GF-D8 (cell line): ENCODE results near the gene ZHX3.
"Not testable (repeated sequence)": the region's sequence is repeated elsewhere in the genome, so short reads cannot be mapped to it uniquely, and the experiment has no call there.

Experiments used
- DNase-seq: peaks from one replicate; lab custom pipeline; 2025; lab: John Stamatoyannopoulos, UW

The ZHX3 gene

DNA sequence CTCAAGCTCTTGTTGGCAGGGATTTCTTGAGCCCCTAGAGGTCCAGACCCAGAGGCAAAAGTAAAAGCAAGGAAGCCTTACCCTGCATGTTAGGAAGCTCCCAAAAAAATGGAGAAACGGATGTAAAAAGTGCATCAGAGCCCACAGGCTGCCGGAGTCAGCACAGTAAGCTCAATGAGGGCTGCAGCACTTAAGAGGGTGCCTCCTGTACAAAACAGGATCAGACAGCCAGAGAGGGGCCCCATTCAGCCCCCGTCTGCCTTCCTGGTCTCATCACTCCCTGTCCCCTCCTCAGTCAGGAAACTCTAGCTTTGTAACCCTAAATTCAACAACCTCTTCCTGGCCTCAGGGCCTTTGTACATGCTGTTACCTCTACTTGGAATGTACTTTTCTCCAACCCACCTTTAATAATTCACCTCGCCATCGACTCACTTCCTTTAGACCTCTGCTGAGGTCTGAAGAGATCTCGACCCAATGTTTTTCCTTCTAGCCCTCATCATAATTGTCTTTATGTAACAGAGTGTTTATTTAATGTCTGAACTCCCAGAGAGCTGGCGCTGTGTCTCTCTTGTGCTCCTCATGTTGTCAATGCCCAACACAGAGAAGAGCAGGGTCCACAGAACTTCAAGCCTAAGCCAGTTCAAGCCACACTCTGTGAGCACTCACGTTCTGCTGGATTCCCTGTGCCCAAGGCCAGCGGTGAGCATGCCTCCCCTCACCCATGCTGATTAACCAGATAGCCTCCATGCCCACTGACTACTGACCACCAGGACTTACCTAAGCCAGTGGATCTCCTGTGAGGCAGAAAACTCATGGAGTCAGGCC lies 183.0 kb downstream of the ZHX3 start:
- no peak for DNase-seq

DNA sequence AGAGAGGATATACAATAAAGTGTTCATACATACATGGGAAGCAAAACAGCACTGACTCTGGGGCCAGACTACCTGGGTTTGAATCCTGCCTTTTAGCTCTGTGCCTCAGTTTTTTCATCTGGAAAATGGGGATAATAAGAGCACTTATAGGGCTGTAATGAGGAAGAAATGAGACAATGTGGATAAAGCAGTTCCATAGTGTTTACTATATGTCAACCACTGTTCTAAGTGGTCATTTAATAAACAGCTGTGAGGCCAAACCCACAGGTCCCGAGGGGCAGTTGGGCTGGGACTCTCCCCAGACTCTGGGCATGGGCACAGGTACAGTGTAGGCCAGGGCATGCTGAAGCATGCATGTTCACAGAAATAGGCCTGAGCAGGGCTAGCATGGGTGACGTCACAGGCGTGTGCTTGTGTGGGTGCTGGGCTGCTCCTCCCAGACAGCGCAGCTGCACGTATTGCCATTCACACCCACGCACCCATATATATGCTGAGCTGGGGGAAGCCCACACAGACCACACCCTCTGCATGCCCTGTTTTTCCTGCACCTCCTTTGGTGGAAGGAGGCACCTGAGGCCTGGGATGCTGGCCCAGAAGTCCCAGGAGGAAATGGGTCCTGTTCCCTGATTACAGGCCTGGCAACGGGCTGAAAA lies 183.7 kb downstream of the ZHX3 start:
- no peak for DNase-seq

DNA sequence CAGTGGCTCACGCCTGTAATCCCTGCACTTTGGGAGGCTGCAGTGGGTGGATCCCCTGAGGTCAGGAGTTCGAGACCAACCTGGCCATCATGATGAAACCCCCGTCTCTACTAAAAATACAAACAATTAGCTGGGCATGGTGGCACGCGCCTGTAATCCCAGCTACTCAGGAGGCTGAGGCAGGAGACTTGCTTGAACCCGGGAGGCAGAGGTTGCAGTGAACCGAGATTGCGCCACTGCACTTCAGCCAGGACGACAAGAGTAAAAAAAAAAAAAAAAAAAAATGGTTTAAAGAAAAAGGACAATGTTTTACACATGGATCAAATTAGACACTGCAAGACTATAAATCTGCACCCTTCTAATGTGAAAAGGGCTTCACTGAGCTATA lies 185.1 kb downstream of the ZHX3 start:
- DNase-seq: not testable (repeated sequence)

DNA sequence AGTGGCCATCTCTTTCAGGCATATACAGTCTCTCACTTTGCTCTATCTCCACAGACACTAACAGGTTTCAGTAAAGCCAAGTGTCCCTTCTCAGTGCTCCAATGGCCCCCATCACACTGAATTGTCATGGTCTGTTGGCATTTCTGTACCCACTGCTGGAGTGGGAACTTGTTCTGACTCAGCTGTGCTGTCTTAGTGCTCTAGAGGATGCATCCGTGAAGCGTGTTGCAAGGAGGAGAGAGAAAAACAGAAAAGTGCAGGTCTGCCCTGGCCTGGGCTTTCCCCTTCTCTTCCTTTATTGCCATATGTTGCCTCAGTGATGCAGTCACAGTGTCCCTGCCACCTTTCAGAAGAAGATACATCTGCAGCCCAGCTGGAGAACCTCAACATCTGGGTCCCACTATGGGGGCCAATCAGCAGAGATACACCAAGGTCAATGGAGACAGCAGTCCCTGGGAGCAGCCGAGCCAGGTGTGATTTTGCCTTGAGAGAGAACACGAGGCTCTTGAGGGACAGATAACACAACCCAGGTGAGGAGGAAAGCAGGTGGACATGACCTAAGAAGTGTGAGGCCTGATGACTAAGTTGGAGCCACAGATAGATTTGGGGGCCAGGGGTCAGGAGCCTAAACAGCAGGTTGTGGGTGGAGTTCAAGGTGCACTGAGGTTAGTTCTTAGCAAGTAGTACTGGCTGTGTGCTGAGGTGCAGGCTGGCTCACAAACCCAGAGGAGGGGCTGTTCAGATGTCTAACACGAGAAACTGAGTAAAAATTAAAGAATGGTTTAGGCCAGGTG lies 185.7 kb downstream of the ZHX3 start:
- DNase-seq: no peak
